Activated CD8-positive, alpha-beta memory T cell treated with anti-CD3 and anti-CD28 coated beads, Interleukin-2, amount 50 U/mL, for 1 hour (primary cell): ENCODE measurements around the gene BABAM2.

Experiments used
- DNase-seq: peaks from one replicate; pipeline ENCODE4 v3.0.0-alpha.2; 2020; ENCODE audit errors: extremely low read depth

Gene BABAM2

GRCh38 chr2:28281739-28282138 is 391.2 kb downstream of the BABAM2 start:
- no peak for DNase-seq

- DNase-seq, result no peak
Observed at GRCh38 chr2:28282248-28282647, 391.7 kb downstream of the BABAM2 start.

- no peak for DNase-seq
Observed at GRCh38 chr2:28282861-28283646, 392.5 kb downstream of the BABAM2 start.

- DNase-seq, result no peak
Observed at GRCh38 chr2:28283861-28284260, 393.3 kb downstream of the BABAM2 start.

GRCh38 chr2:28286678-28287077 is 396.1 kb downstream of the BABAM2 start:
- DNase-seq, result no peak

GRCh38 chr2:28287256-28287915 is 396.9 kb downstream of the BABAM2 start:
- no peak for DNase-seq

GRCh38 chr2:28288620-28289019 is 398.1 kb downstream of the BABAM2 start:
- DNase-seq, result no peak

- no peak for DNase-seq
Observed at GRCh38 chr2:28291811-28292440, 401.4 kb downstream of the BABAM2 start.

- DNase-seq, result no peak
Observed at GRCh38 chr2:28292491-28292890, 402.0 kb downstream of the BABAM2 start.

GRCh38 chr2:28293416-28293815 is 402.9 kb downstream of the BABAM2 start:
- no peak for DNase-seq

- DNase-seq, result no peak
Observed at GRCh38 chr2:28294451-28294850, 403.9 kb downstream of the BABAM2 start.

- DNase-seq, result no peak
Observed at GRCh38 chr2:28296243-28296642, 405.7 kb downstream of the BABAM2 start.

- no peak for DNase-seq
Observed at GRCh38 chr2:28296904-28297303, 406.4 kb downstream of the BABAM2 start.

GRCh38 chr2:28297531-28297930 is 407.0 kb downstream of the BABAM2 start:
- no peak for DNase-seq

GRCh38 chr2:28298406-28298805 is 407.9 kb downstream of the BABAM2 start:
- no peak for DNase-seq

GRCh38 chr2:28300485-28301341 is 410.2 kb downstream of the BABAM2 start:
- DNase-seq, result no peak

- no peak for DNase-seq
Observed at GRCh38 chr2:28305202-28305601, 414.7 kb downstream of the BABAM2 start.

- DNase-seq, result no peak
Observed at GRCh38 chr2:28310107-28310506, 419.6 kb downstream of the BABAM2 start.

- DNase-seq, result no peak
Observed at GRCh38 chr2:28311660-28312249, 421.2 kb downstream of the BABAM2 start.

GRCh38 chr2:28312307-28313219 is 422.0 kb downstream of the BABAM2 start:
- no peak for DNase-seq
